ENCODE measurements around the gene LZTR1.

- TF ChIP-seq EZH2 (IDR thresholded peaks at IDR 0.05; ENCODE audit: borderline replicate concordance) = no peak
- peak; percentile 26 for TF ChIP-seq CTCF (IDR thresholded peaks at IDR 0.05; ENCODE audit: poor library complexity)
Measured at GRCh38 chr22:21020802-21021429, 38.8 kb downstream of the LZTR1 start.

Measured in hepatocyte (in vitro differentiated cells).